IMR-90 (cell line): Measurements from ENCODE around the gene RBM23.

Source experiments
- BHLHE40 ChIP-seq: fragments of 150-350 bp; IDR thresholded peaks from 2 replicates; pipeline ENCODE4 v1.6.1; 2016; ENCODE audit warnings: mild to moderate bottlenecking, low read depth, low read length
- CEBPB ChIP-seq: IDR thresholded peaks from 2 replicates; pipeline ENCODE4 v1.6.1; 2012; ENCODE audit warnings: low read depth, low read length, improper control_type of control experiment
- CHD1 ChIP-seq: IDR thresholded peaks from 2 replicates; pipeline ENCODE4 v1.6.1; 2012; ENCODE audit warnings: low read depth, low read length, improper control_type of control experiment
- FOS ChIP-seq: fragments of 150-350 bp; IDR thresholded peaks from 2 replicates; pipeline ENCODE4 v1.6.1; 2016; ENCODE audit warnings: low read depth, low read length
- MAZ ChIP-seq: IDR thresholded peaks from 2 replicates; pipeline ENCODE4 v1.6.1; 2012; ENCODE audit warnings: low read depth, mild to moderate bottlenecking, low read length, improper control_type of control experiment, moderate library complexity, borderline replicate concordance
- MXI1 ChIP-seq: IDR thresholded peaks from 2 replicates; pipeline ENCODE4 v1.6.1; 2012; ENCODE audit warnings: low read depth, mild to moderate bottlenecking, low read length, moderate library complexity, borderline replicate concordance
- NFE2L2 ChIP-seq: fragments of 150-350 bp; IDR thresholded peaks from 2 replicates; pipeline ENCODE4 v1.6.1; 2016; ENCODE audit warnings: low read depth, mild to moderate bottlenecking, low read length
- POLR2A ChIP-seq: IDR thresholded peaks from 2 replicates; pipeline ENCODE4 v1.6.1; 2012; ENCODE audit warnings: mild to moderate bottlenecking, low read depth, low read length
- RAD21 ChIP-seq: IDR thresholded peaks from 2 replicates; pipeline ENCODE4 v1.6.1; 2012; ENCODE audit warnings: low read length, improper control_type of control experiment
- RCOR1 ChIP-seq: IDR thresholded peaks from 2 replicates; pipeline ENCODE4 v1.6.1; 2012; ENCODE audit warnings: mild to moderate bottlenecking, low read length, improper control_type of control experiment; ENCODE audit not compliant: insufficient replicate concordance
- RFX5 ChIP-seq: IDR thresholded peaks from 2 replicates; pipeline ENCODE4 v1.8.0; 2012; ENCODE audit warnings: low read depth, mild to moderate bottlenecking, low read length, moderate library complexity
- SMC3 ChIP-seq: fragments of 150-350 bp; IDR thresholded peaks from 2 replicates; pipeline ENCODE4 v1.6.1; 2016; ENCODE audit warnings: low read depth, mild to moderate bottlenecking, antibody characterized with exemption, low read length, moderate library complexity
- TF ChIP-seq, protein P1 (sequence below): conservative IDR thresholded peaks from 2 replicates; pipeline ENCODE4 v1.5.1; 2012; ENCODE audit warnings: mild to moderate bottlenecking, low read depth, low read length, improper control_type of control experiment
- TF ChIP-seq, protein P2 (sequence below): fragments of 150-350 bp; IDR thresholded peaks from 2 replicates; pipeline ENCODE4 v1.6.1; 2017; ENCODE audit warnings: mild to moderate bottlenecking, antibody characterized with exemption, low read length, low read depth

DNA sequence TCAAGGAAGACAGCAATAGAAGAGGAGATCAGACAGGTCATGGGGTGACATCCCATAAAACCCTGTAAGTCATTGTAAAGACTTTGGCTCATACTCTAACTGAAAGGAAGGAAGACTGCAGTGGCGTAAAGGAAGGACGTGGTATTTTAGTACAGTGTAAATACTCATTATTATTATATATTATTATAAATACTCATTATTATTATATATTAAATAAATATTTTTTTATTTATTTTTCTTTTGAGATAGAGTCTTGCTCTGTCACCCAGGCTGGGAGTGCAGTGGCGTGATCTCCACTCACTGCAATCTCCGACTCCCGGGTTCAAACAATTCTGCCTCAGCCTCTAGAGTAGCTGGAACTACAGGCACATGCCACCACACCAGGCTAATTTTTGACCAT is 62.5 kb downstream of the RBM23 start:
- TF ChIP-seq, protein P1, sequence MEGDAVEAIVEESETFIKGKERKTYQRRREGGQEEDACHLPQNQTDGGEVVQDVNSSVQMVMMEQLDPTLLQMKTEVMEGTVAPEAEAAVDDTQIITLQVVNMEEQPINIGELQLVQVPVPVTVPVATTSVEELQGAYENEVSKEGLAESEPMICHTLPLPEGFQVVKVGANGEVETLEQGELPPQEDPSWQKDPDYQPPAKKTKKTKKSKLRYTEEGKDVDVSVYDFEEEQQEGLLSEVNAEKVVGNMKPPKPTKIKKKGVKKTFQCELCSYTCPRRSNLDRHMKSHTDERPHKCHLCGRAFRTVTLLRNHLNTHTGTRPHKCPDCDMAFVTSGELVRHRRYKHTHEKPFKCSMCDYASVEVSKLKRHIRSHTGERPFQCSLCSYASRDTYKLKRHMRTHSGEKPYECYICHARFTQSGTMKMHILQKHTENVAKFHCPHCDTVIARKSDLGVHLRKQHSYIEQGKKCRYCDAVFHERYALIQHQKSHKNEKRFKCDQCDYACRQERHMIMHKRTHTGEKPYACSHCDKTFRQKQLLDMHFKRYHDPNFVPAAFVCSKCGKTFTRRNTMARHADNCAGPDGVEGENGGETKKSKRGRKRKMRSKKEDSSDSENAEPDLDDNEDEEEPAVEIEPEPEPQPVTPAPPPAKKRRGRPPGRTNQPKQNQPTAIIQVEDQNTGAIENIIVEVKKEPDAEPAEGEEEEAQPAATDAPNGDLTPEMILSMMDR: no peak
- TF ChIP-seq POLR2A (no peak), MXI1 (no peak), MAZ (no peak), BHLHE40 (no peak), RFX5 (no peak), NFE2L2 (no peak), CEBPB (no peak), RAD21 (no peak), SMC3 (no peak), CHD1 (no peak), RCOR1 (no peak), FOS (no peak)
- TF ChIP-seq, protein P2, sequence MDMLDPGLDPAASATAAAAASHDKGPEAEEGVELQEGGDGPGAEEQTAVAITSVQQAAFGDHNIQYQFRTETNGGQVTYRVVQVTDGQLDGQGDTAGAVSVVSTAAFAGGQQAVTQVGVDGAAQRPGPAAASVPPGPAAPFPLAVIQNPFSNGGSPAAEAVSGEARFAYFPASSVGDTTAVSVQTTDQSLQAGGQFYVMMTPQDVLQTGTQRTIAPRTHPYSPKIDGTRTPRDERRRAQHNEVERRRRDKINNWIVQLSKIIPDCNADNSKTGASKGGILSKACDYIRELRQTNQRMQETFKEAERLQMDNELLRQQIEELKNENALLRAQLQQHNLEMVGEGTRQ: no peak
